CD14-positive monocyte (primary cell): ENCODE data around the gene OAT. TPM values are rescaled to one million over a fixed set of nuclear protein-coding genes. Genes with fewer than 3 reads are reported as not detected.

ENCODE experiments used
- DNase-seq, 3 donors: peaks; one replicate each; pipeline ENCODE4 v3.0.0-alpha.2; 2011 to 2022
- H2AFZ ChIP-seq: 2 replicates; pipeline ENCODE4 v1.6.0; 2012; ENCODE audit warnings: mild to moderate bottlenecking, low read depth, low read length, inconsistent platforms; ENCODE audit not compliant: insufficient read depth, poor library complexity, severe bottlenecking
- H3K27ac ChIP-seq, 2 donors: 1 replicate in 1 of 2; 2 replicates in 1 of 2; pipeline ENCODE4 v1.5.1; 2012 to 2013; ENCODE audit warnings: low read length in 2 of 2, control low read depth in 1 of 2, inconsistent platforms in 1 of 2, low read depth in 1 of 2, mild to moderate bottlenecking in 1 of 2
- H3K27me3 ChIP-seq, 2 donors: one replicate each; pipeline versions ENCODE4 v1.6.0 to v1.6.1; 2011 to 2013; ENCODE audit warnings: low read length in 2 of 2; ENCODE audit not compliant: control insufficient read depth in 2 of 2, insufficient read depth in 2 of 2
- H3K36me3 ChIP-seq, 2 donors: replicated peaks in 1 of 2; 1 replicate in 1 of 2; 2 replicates in 1 of 2; pipeline versions ENCODE4 v1.5.1 to v1.6.1; 2012 to 2013; ENCODE audit warnings: low read length in 2 of 2, control low read depth in 1 of 2, inconsistent platforms in 1 of 2, mild to moderate bottlenecking in 1 of 2; ENCODE audit not compliant: insufficient read depth in 2 of 2, control insufficient read depth in 1 of 2
- H3K4me1 ChIP-seq, 2 donors: 1 replicate in 1 of 2; 2 replicates in 1 of 2; pipeline versions ENCODE4 v1.5.1 to v1.6.1; 2012 to 2013; ENCODE audit warnings: low read length in 2 of 2, control low read depth in 1 of 2, inconsistent platforms in 1 of 2, mild to moderate bottlenecking in 1 of 2, moderate library complexity in 1 of 2; ENCODE audit not compliant: insufficient read depth in 2 of 2, control insufficient read depth in 1 of 2
- H3K4me2 ChIP-seq: replicated peaks from 2 replicates; pipeline ENCODE3; 2012; ENCODE audit warnings: low read length, moderate library complexity, mild to moderate bottlenecking; ENCODE audit not compliant: poor library complexity, severe bottlenecking; ENCODE audit errors: extremely low read depth
- H3K4me3 ChIP-seq, 3 experiments: fragments of 200-600 bp in 1 of 3; sonication (generic) in 1 of 3; replicated peaks in 1 of 3; 1 replicate in 2 of 3; 2 replicates in 1 of 3; pipeline ENCODE4 v1.5.1; 2011 to 2013; ENCODE audit warnings: low read length in 3 of 3, mild to moderate bottlenecking in 3 of 3, control low read depth in 2 of 3, low read depth in 2 of 3, inconsistent platforms in 1 of 3, moderate library complexity in 1 of 3
- H3K79me2 ChIP-seq: 2 replicates; pipeline ENCODE4 v1.6.0; 2012; ENCODE audit warnings: mild to moderate bottlenecking, control low read depth, inconsistent platforms, low read length, moderate library complexity; ENCODE audit not compliant: insufficient read depth
- H3K9ac ChIP-seq: 2 replicates; pipeline ENCODE4 v1.6.0; 2017; ENCODE audit warnings: low read length, mild to moderate bottlenecking; ENCODE audit not compliant: insufficient read depth, poor library complexity, severe bottlenecking
- H3K9me3 ChIP-seq, 2 donors: replicated peaks in 1 of 2; 1 replicate in 1 of 2; 2 replicates in 1 of 2; pipeline versions ENCODE4 v1.5.1 to v1.6.1; 2012 to 2013; ENCODE audit warnings: low read length in 2 of 2, control low read depth in 1 of 2; ENCODE audit not compliant: control insufficient read depth in 1 of 2, insufficient read depth in 1 of 2
- H4K20me1 ChIP-seq: 2 replicates; pipeline ENCODE4 v1.6.0; 2012; ENCODE audit warnings: mild to moderate bottlenecking, low read length, control low read depth, moderate library complexity; ENCODE audit not compliant: insufficient read depth
- H3K27ac Mint-ChIP-seq, 7 donors: one replicate each; pipeline ENCODE4 v1.8.0; 2020; ENCODE audit warnings: mild to moderate bottlenecking in 7 of 7, mixed read lengths in 7 of 7, moderate library complexity in 6 of 7, inconsistent platforms in 2 of 7
- H3K27me3 Mint-ChIP-seq, 3 donors: one replicate each; pipeline ENCODE4 v1.8.0; 2021 to 2022; ENCODE audit warnings: low read depth in 3 of 3, mild to moderate bottlenecking in 3 of 3, mixed read lengths in 3 of 3, moderate library complexity in 3 of 3, inconsistent platforms in 1 of 3
- H3K36me3 Mint-ChIP-seq, 2 donors: one replicate each; pipeline ENCODE4 v1.8.0; 2020; ENCODE audit warnings: mixed read lengths in 2 of 2, inconsistent platforms in 1 of 2, mild to moderate bottlenecking in 1 of 2
- H3K4me1 Mint-ChIP-seq: one replicate; pipeline ENCODE4 v1.8.0; 2020; ENCODE audit warnings: mild to moderate bottlenecking, mixed read lengths
- H3K4me3 Mint-ChIP-seq, 2 donors: one replicate each; pipeline ENCODE4 v1.8.0; 2020; ENCODE audit warnings: mild to moderate bottlenecking in 2 of 2, mixed read lengths in 2 of 2, moderate library complexity in 1 of 2
- H3K9me3 Mint-ChIP-seq, 7 donors: one replicate each; pipeline ENCODE4 v1.8.0; 2020 to 2022; ENCODE audit warnings: mixed read lengths in 7 of 7, mild to moderate bottlenecking in 6 of 7, moderate library complexity in 6 of 7, inconsistent platforms in 2 of 7
- CTCF ChIP-seq: fragments of 200-600 bp; IDR thresholded peaks from one replicate; pipeline ENCODE4 v1.8.0; 2022; ENCODE audit warnings: antibody characterized with exemption, mild to moderate bottlenecking
- WGBS: methylation state at CpG from one replicate; pipeline ENCODE4 v1.1.5; 2013; ENCODE audit warnings: missing lambda C conversion rate; ENCODE audit not compliant: insufficient coverage; 5-methylcytosine and 5-hydroxymethylcytosine counted together
- intact Hi-C, 2 donors: fragments of 100-400 bp; cut with micrococcal nuclease; formaldehyde crosslinking; loops; one replicate each; pipeline versions ENCODE4 v1.15.0 to v1.15.1; 2023
- polyA plus RNA-seq, 3 donors: library from polyadenylated mRNA; depleted of rRNA in 1 of 3; unstranded in 2 of 3; stranded (reverse) in 1 of 3; fragments of 300-500 nt in 2 of 3; fragments of >200 nt in 1 of 3; fragmentation: Illumina TruSeq in 2 of 3; gene quantifications; 1 replicate in 2 of 3; 2 replicates in 1 of 3; pipeline ENCODE4 v1.2.3, GENCODE V29; 2012 to 2021

The OAT gene
- polyA plus RNA-seq, 3 donors, result 83.5 to 89.6 (median 87.3) TPM

GRCh38 chr10:124387078-124387874 is 31.4 kb downstream of the OAT start:
- Mint-ChIP-seq H3K4me3 (no peak overlapping the region), H3K27ac (peak overlapping the region in 1 of 7 donors; percentile 40), H3K36me3 (no peaks in the 10 kb centered on the region), H3K4me1 (peaks cover 4% of the 10 kb centered on the region), H3K27me3 (peaks cover 8 to 35% (median 26%) of the 10 kb centered on the region in 3 donors), H3K9me3 (peaks cover 0 to 3% (median 0%) of the 10 kb centered on the region in 7 donors)
- H3K9ac ChIP-seq, result no peak overlapping the region
- no peak overlapping the region for H3K4me2 ChIP-seq
- no peak overlapping the region for H2AFZ ChIP-seq
- intact Hi-C loops, result loop anchor here (5.0 to 10.0 kb wide), 3 partner anchors 92 to 295 kb away; partner anchors contain the start of gene CHST15 (in 1 of the 2)
- H3K4me3 ChIP-seq, result no peak overlapping the region
- H3K9me3 ChIP-seq, result no peaks in the 10 kb centered on the region
- peak; percentile 11 for TF ChIP-seq CTCF
- H3K4me1 ChIP-seq, result peaks cover 13 to 15% of the 10 kb centered on the region in 2 donors
- no peaks in the 10 kb centered on the region for H4K20me1 ChIP-seq
- H3K36me3 ChIP-seq, result no peaks in the 10 kb centered on the region
- peaks cover 0 to 22% of the 10 kb centered on the region in 2 donors for H3K27me3 ChIP-seq
- no peak overlapping the region for H3K27ac ChIP-seq
- DNase-seq, result no peak
- H3K79me2 ChIP-seq, result no peaks in the 10 kb centered on the region
- WGBS, result 86% methylated on average over 7 of the region's 10 CpGs

- peaks cover 4% of the 10 kb centered on the region for H3K4me1 Mint-ChIP-seq
- H3K36me3 ChIP-seq, result no peaks in the 10 kb centered on the region
- peaks cover 0 to 4% (median 0%) of the 10 kb centered on the region in 7 donors for H3K9me3 Mint-ChIP-seq
- intact Hi-C loops, result loop anchor here (5.0 to 10.0 kb wide), 3 partner anchors 92 to 294 kb away; partner anchors contain the start of gene CHST15 (in 1 of the 2)
- H3K27ac Mint-ChIP-seq, result no peak overlapping the region
- H3K4me3 ChIP-seq, result no peak overlapping the region
- H4K20me1 ChIP-seq, result no peaks in the 10 kb centered on the region
- TF ChIP-seq CTCF, result no peak
- no peaks in the 10 kb centered on the region for H3K79me2 ChIP-seq
- H3K27me3 Mint-ChIP-seq, result peaks cover 16 to 42% (median 33%) of the 10 kb centered on the region in 3 donors
- peaks cover 4 to 26% of the 10 kb centered on the region in 2 donors for H3K27me3 ChIP-seq
- peaks cover 13 to 15% of the 10 kb centered on the region in 2 donors for H3K4me1 ChIP-seq
- DNase-seq, result no peak
- no peak overlapping the region for H3K4me2 ChIP-seq
- no peak overlapping the region for H2AFZ ChIP-seq
- no peak overlapping the region for H3K27ac ChIP-seq
- no peaks in the 10 kb centered on the region for H3K9me3 ChIP-seq
- 93% methylated on average over 9 of the region's 21 CpGs for WGBS
- H3K36me3 Mint-ChIP-seq, result no peaks in the 10 kb centered on the region
- H3K4me3 Mint-ChIP-seq, result no peak overlapping the region
- no peak overlapping the region for H3K9ac ChIP-seq
Observed at GRCh38 chr10:124386186-124387077, 32.3 kb downstream of the OAT start.
